Renal cortex interstitium (tissue), 11 donors: ENCODE measurements around the gene SLC9A7. TPM values are rescaled to one million over a fixed set of nuclear protein-coding genes. Genes with fewer than 3 reads are reported as not detected.
"Not testable (repeated sequence)": the region's sequence is repeated elsewhere in the genome, so short reads cannot be mapped to it uniquely, and the experiment has no call there.

Experiments
- DNase-seq, 11 donors: peaks; one replicate each; pipeline ENCODE4 v3.0.0-alpha.2; 2013; ENCODE audit warnings: low read depth in 9 of 11, low spot score in 4 of 11; ENCODE audit errors: extremely low read depth in 1 of 11
- polyA plus RNA-seq, 3 donors: library from polyadenylated mRNA; unstranded; fragments of 120-200 nt; gene quantifications; one replicate each; pipeline ENCODE4 v1.2.1, GENCODE V29; 2013; ENCODE audit not compliant: insufficient read length in 3 of 3

Gene SLC9A7
- polyA plus RNA-seq, 3 donors = 4.1 to 4.5 (median 4.4) TPM

GRCh38 chrX:46758163-46758955, 559 bp downstream of the SLC9A7 start:
- peak in 2 of 11 donors; percentile 4 to 8 for DNase-seq

- DNase-seq = no peak
Measured at GRCh38 chrX:46757593-46757992, 1.3 kb downstream of the SLC9A7 start.

DNA sequence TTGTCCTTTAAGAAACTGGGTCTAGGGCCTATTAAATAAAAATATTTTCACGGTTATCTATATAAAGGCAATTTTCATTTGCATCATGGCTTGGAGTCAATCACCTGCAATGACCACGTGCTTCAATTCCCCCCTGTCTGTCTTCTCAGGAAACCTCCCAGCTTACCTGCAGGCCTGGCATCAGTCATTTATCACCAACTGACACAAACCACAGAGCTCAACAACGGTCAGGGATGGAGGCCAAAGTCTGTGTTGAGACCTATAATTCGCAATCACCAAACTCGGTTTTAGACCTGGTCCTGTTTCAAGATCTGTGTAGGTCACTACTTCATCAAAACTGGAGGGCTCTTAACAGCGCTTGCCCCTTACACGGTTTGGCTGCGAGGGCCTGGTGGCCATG, 1.9 kb downstream of the SLC9A7 start:
- no peak for DNase-seq

- DNase-seq = no peak
Measured at GRCh38 chrX:46755671-46756070, 3.2 kb downstream of the SLC9A7 start.

DNA sequence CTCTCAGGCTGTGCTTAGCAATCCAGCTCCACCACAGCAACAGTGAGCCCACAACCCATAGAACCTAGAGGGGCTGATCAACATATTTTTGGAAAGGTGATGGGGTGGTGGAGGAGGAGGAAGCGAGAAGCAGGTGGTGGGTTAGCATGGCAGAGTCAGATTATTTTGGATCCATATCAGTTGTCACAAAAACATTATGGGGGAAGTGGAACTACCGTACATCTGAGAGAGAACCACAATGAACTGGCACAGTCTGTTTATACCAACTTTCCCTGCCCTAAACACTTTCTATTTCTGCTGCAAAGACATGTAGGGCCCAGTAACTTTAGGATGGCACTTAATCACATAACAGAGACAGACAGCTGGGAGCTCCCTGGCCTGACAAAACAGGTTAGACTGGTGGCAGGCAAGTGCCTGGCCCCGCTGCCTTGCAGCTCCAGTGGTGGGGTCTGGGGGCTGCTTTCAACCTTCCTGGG, 4.3 kb downstream of the SLC9A7 start:
- no peak for DNase-seq

- no peak for DNase-seq
Measured at GRCh38 chrX:46754036-46754435, 4.9 kb downstream of the SLC9A7 start.

GRCh38 chrX:46750889-46751288, 8.0 kb downstream of the SLC9A7 start:
- no peak for DNase-seq

DNA sequence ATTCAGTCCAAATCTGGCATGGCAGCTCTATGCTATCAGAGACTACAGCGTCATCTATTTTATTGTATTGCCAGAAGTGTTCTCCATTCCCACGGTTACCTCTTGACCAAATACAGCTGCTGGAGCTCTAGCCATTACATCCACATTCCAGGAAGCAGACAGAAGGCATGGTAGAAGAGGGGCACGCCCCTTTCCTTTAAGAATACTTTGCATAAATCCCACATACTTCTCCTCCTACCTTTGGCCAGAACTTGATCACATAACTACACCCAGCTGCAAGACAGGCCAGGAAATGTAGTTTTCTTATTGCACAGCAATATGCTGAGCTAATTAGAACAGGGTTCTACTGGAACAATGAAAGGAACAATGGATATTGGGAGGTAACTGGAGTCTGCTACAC, 14.9 kb downstream of the SLC9A7 start:
- DNase-seq = no peak

DNA sequence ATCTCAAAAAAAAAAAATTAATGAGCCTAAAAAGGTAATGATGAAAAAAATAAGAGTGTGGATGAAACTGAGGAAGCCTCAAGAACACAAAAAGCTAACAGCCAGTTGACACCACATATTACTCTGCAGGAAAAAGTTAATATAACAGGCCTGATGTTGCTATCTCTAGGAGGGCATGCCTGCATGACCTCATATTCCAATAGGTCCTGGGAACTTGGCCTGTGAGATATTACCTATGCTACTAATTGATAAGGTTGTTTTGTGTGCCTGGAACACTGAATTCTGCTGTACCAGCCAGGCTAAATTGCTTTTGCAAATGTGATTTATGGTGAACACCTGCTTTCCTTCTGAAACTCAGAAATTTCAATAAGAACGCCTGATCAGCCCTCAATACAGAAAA, 15.9 kb downstream of the SLC9A7 start:
- DNase-seq = no peak

DNA sequence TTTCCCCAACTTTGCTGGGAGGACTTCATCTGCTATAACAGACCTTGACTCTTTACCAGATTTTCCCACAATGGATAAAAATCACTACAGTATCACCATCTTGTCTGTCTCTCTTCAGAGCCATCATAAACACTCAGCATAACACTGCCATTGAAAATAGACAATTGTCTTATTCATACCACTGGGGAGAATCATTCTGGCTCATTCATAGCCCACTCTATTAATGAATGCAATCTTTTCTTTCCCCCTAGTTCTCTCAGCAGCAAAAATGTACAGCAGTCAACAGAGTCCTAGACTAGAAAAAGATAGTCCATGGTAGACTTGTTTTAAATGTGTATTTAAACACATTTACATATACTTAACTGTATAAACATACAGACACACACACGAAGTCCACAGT, 19.2 kb downstream of the SLC9A7 start:
- no peak for DNase-seq

DNA sequence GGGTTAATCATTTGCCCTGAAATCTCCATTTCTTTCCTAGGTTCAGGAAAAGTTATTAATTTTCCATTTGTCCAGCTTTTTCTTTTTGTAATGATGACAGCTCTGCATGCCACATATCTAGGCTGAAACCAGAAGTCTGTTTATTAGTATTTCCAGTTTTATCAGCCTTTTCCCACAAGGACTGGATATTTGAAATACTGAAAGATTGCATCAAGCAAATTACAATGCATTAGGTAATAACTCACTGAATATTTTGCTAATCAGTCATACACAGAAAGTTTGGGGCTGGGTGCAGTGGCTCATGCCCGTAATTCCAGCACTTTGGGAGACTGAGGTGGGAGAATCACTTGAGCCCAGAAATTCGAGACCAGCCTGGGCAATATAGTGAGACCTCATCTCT, 21.5 kb downstream of the SLC9A7 start:
- DNase-seq = no peak

- DNase-seq = no peak
Measured at GRCh38 chrX:46737041-46737440, 21.9 kb downstream of the SLC9A7 start.

GRCh38 chrX:46735622-46736021, 23.3 kb downstream of the SLC9A7 start:
- DNase-seq = no peak

DNA sequence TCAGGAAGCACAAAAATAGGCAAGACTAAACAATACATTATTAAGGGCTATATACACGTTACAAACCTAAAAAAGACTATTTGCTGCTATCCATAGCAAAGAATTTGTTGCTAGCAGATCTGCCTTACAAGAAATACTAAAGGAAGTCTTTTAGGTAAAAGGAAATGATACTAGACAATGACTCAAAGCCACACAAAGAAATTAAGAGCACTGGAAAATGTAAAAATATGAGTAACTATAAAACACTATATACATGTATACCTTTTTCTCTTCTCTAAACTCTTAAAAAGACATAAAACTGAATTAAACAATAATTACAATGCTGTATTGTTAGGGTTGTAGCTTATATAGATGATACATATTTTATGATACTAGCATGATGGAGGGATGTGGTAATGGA, 25.7 kb downstream of the SLC9A7 start:
- no peak for DNase-seq

DNA sequence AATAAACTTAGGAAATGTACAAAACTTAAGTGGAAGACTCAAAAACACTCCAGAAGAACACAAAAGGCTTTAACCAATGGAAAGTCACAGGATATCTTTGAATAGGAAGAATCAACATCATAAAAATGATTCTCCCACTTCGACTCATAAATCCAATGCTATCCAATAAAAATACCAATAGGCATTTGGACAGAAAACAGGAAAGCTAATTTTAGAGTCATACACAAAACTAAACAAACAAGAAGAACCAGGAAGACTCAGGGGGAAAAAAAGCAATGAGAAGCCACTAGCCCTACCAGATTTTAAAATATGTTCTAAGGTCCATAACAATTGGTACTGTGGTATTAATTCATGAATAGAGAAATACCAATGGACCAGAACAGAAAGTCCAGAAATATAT, 28.2 kb downstream of the SLC9A7 start:
- no peak for DNase-seq

DNA sequence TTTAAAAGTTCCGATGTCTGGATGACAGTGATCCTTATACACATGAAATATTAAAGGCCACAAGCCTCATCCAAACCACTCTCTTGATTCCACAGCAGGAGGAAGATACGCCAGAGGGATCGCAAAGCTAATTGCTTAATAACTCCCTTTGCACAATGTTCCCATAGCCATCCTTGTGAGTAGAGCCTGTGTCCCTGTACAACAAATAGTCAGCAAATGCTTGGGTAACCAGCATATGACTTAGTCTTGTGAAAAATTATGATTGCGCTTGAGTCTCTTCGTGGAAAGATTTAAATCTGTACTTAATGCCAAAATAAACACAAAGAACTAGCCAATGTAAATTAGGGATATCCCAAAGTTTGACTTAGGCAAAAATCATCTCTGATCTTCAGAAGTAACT, 31.5 kb downstream of the SLC9A7 start:
- no peak for DNase-seq

DNA sequence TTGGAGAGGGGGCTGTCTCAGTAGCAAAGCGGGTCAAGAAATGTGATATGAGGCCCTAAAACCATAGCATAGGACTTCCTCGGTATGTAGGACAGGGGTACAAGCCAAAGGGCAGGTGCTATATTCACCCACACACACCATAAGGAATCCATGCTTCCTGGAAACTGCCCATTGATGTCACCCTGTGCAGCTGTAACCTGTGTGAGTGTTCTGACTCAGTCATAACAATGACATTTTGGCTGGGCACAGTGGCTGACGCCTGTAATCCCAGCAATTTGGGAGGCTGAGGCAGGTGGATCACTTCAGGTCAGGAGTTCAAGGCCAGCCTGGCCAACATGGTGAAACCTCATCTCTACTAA, 35.4 kb downstream of the SLC9A7 start:
- not testable (repeated sequence) for DNase-seq

DNA sequence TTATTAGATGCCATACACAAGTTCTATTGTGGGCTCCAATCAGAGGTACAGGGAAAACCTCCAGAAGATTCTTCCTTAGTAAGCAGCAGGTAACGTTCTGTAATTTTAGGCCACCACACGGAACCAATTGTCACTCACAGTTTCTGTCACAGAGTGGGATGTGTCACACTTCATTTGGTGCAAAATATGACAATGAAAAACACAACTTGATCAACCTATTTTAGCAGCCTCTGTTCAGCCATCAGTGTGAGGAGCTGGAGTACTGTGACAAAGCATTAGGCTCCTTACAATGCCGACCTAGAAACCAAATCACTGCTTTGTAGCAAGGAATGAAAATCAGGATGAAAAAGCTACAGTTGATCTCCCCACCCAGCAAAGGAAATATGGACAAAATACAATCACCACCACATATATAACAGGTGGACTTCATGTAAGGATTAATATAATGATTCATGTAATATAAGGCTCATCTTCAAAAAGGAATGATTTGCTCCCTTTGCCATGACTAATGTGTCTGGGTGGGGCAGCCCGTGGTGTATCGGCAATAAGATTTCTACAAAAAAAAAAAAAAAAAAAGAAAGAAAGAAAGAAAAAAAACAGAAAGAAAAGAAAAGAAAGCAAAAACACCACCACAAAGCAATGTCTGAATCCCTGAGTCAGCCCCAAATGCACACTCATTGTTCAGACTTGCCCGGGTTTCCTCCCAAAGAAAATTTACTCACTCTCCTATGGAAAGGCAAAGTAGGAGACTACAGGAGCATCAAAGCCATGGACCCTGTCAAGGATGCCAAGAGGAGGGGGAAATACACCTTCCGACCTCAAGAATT, 36.0 kb downstream of the SLC9A7 start:
- DNase-seq = no peak

DNA sequence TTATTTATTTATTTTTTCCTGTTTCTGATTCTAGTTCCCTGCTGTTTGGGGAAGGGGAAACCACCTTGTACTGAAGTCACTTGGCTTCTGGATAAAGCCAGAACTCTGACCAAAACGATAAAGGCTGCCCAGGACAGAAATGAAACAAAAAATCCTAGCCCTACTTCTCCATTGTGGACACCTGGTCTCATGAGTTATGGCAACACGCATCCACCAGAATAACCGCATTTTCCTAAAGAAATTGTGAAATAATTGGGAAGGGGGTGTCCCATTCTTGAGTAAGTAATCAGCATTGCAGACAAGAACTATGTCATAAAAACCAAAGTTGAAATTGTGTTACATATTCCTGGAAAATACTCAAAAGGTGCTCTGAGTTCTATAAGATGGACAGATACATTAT, 42.1 kb downstream of the SLC9A7 start:
- DNase-seq = no peak

DNA sequence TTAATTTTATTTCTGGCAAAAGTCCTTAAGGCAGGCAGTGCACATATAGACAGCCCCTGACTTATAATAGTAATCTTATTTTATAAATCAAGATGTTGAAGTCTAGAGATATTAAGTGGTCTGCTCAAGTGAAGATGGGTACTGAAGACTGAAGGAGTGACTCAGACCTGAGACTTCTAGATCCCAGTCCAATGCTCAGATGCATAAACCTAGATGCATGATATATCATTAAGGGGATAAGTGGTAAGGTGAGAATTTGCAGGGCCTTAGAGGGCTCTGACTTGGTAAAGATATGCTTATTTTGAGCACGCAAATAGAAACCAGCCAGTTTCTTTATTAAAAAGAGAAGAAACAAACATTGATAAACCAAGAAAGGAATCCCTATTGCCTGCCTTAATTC, 42.9 kb downstream of the SLC9A7 start:
- DNase-seq = no peak
